Iris pigment epithelial cell (primary cell): Measurements from ENCODE around the gene RIN3.

Experiments
- DNase-seq: peaks from one replicate; pipeline ENCODE4 v3.0.0-alpha.2; 2011; ENCODE audit warnings: low read depth

Gene RIN3

DNA sequence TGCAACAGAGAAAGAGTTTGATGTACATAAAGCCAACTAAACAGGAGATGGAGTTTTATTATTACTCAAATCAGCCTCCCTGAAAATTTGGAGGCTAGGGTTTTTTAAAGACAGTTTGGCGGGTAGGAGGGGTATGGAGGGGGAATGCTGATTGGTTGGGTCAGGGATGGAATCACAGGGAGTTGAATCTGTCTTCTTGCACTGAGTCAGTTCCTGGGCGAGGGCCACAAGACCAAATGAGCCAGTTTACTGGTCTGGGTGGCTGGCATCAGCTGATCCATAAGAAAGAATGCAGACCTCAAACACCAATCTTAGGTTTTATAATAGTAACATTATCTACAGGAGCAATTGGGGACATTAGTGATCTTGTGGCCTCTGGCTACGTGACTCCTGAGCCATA lies 64.9 kb downstream of the RIN3 start:
- peak; percentile 48 for DNase-seq

DNA sequence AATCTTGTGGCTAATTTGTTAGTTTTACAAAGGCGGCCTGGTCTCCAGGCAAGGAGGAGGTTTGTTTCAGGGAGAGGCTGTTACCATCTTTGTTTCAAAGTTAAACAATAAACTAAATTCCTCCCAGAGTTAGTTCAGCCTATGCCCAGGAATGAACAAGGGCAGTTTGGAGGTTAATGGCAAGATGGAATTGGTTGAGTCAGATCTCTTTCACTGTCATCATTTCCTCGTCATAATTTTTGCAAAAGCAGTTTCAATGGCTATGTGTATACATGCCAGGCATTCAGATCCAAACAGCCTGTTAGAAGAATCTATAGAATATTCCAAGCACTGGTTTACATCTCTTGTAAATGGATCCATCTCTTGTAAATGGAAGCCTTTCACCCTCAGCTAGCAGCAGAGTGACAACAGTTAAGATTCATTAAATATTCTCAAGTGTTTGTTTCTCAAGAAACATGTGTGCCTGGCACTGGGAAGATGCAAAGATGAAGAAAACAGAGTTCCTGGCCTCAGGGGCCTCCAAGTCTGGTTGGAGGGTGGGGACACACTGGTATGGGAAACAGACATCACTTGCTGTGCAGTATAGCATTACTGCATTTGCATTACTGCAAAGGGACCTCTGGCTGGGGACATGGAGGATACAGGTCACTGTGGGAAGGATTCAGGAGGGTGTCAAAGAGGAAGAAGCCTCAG lies 65.8 kb downstream of the RIN3 start:
- peak; percentile 15 for DNase-seq

DNA sequence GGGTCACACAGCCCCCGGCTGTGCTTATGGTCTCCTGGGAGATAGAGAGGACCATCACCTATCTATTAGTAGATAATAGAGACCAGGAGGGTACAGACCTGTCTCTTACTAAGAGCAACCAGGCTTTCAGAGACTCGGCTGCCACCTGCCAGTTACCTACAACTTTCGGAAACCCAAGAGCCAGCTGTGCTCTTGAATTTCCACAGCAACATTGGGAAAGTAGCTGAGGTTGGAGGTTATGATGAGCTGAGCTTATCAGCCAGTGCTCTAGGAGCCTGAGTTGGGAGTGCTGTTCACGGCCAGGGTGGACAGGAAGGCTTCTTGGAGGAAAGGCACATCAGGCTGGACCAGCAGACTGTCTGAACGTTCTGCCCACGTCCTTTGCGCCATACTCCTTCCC lies 67.6 kb downstream of the RIN3 start:
- DNase-seq: no peak

DNA sequence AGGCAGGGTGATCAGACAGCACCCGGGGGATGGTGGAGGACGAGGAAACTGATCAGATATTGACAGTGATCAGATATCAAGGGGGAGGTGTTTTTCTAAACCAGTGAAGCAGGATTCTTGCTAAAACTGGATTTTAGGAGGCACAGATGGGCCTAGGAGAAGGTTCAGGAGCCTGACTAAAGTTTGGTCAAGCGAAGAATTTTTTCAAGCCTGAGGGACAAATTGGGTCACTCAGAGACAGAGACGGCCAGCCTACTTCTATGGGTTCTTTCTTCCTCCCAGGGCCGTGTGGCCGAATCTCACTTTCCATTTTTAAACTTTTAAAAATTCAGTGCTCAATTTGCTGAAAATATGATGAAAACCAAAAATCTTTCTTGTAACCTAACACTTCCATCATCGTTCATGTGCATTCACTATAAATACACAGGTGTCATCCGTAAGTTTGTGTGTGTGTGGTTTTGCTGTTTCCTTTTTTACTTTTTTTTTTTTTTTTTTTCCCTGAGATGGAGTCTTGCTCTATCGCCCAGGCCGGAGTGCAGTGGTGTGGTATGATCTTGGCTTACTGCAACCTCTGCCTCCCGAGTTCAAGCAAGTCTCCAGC lies 68.5 kb downstream of the RIN3 start:
- DNase-seq: no peak

DNA sequence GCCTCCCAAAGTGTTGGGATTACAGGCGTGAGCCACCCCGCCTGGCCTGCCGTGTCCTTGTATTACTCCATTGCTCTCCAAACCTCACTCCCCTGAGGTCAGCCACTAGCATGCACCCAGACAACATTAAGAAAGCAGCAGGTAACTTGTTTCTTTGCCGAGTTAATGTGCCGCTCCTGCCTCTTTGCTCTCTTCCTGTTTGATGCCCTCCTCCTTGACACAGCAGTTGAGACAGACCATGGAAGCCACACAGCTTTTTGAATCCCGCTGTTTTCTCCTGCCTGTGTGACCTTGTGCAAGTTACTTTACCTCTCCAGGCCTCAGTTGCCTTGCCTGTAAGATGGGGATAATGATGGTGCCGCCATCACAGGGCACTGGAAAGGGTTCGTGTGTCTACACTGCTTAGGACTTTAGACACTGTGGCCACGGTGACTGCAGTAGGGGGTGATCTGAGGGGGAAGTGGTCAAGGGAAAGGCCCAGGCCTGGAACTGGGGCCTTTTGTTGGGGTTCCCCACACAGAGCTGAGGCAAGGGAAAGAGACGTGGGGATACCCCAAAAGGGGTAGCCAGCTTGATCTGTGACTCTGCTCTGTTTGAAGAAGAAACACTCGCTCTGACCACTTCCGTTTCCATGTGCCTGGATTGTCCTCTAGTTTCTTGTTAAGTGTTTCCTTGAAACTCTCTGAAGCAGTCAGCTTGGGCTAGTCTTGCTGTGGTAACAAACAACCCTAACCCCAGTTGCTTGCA lies 69.3 kb downstream of the RIN3 start:
- no peak for DNase-seq

DNA sequence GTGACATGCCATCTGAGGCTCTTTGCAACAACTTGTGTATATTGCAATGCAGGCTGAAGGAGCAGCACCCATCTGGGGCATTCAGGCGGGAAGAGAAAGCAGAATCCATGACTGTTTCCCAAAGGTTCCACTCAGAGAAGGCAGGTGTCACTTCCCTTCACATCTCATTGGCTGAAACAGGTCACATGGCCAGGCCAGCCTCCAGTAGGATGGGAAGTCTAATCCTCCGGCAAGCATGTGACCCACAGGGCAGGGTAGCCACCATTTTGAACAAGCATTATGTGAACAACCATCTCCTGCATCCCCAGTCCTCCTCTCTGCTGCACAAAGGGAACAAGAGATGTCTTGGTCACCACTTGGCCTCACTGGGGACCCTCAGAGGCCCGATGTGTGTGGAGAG lies 70.6 kb downstream of the RIN3 start:
- DNase-seq: no peak

DNA sequence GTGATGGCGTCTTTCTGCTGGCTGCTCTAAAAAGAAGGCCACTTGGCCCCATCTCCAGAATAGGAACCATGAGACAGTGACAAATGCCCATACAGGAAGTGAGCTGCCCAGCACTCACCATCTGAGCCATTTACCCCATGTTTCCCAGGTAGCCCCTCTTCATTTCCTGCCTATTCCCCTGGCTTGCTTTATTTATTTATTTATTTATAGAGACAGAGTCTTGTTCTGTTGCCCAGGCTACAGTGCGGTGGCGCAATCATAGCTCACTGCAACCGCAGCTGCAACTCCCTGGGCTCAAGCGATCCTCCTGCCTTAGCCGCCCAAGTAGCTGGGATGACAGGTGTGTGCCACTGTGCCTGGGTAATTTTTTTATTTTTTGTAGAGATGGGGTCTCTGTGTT lies 71.2 kb downstream of the RIN3 start:
- peak; percentile 57 for DNase-seq

DNA sequence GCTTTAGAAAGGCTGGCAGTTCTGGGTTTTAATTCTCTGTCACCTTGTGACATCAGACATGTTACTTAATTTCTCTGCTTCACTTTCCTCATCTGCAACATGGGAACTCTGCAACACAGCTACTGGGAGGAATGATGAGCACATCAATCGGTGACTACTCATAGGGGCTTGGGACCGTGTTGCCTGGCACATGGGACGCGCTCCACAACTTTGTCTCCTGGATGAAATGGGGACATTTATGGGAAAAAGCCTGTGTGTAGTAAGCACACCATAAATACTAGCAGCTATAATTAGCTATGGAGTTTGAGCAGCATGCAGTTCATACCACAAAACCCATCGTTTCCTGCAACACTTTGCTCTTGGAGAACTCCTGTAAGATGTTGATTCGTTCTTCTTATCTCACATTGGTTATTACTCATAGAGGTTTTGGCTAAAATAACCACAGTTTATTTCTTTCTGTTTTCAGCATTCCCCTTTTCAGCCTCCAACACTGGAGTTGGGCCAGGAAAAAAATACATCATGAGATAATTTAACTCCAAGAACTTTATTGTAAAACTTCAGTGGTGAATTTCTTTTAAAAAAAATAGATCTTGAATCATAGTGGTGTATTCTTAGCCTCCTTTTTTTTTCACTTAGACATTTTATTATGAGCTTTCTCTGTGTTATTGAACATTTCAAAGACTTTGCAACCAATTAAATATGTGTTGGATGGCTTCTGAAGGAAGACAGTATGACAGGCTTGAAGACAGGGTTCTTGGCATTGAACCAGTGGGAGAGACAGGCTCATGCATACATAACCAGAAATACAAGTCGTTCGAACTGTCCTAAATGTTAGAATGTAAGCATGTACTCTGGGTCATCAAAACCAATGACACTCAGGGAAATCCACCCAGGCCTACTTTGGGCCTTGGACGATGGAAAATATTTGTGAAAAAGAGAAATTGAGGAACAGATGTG lies 72.7 kb downstream of the RIN3 start:
- DNase-seq: peak; percentile 97

DNA sequence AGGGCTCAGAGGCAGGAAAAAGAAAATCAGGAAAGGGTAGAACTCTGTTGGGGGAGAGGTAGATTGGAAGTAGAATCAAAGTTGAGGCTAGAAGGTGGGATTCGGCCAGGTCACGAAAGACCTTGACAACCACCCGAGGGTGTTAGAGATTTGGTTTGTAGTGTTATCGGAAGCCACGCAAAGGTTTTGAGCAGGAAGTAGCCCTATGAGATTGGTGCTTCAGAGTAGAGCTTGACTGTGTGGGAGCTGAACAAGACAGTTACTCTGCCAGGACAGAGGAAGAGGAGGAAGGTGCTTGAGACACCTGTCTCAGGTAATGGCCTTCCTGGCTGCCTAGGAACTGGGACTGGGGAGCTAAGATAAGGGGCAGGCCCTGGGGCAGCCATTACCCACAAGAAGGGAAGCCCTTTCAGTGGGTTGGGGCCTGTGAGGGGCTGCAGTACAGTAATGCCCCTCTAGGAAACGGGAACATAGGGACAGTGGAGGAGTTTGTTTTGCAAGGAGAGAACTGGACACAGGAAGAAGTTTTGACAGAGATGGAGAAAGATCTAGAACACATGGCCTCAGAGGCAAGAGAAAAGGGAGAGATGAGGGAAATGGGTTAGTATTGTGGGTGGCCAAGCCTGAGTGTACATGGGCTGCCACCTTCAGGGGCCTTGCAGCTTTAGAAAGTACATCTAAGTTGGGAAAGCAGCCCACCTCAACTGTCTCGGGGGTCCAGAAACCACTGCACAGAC lies 73.5 kb downstream of the RIN3 start:
- DNase-seq: no peak

DNA sequence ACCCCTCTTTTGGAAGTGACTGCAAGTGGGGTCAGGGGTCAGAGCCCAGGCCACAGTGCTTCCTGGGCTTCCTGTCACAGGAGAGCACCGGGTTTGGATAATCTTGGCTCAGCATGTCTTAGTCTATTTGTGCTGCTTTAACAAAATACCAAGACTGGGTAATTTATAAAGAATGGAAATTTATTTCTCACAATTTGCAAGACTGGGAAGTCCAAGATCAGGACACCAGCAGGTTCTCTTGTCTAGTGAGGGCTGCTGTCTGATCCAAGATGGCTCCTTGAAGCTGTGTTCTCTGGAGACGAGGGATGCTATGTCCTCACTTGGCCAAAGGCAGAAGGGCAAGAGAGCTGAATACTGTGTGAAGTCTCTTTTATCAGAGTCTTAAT lies 74.1 kb downstream of the RIN3 start:
- DNase-seq: no peak

DNA sequence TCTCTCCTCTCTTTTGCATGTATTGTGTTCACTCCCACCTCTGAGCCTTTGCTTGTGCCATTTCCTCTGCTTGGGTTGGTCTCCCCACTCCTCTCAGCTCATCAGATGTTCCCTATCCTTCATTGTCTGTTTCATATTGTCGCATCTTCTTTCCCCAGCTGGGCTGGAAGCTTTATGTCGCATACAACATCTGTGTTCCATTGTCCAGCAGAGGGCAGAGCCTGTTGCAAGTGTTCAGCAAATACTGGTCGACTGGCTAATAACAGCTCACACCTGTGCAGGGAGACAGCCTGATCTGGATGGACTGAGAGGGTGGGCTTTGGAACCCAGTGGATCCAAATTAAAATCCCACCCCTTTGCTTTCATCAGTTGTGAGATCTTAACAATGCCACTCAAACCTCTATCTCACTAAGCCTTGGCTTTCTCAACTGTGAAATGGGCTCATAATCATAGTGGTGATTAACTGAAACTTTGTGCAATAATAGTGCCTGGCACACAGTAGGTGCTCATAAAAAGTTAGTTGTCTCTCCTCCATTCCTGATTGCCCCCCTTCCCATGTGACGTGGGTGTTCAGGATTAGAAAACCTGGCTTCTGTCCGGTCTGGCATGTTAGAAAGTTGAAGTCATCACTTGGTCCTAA lies 75.8 kb downstream of the RIN3 start:
- peak; percentile 45 for DNase-seq

DNA sequence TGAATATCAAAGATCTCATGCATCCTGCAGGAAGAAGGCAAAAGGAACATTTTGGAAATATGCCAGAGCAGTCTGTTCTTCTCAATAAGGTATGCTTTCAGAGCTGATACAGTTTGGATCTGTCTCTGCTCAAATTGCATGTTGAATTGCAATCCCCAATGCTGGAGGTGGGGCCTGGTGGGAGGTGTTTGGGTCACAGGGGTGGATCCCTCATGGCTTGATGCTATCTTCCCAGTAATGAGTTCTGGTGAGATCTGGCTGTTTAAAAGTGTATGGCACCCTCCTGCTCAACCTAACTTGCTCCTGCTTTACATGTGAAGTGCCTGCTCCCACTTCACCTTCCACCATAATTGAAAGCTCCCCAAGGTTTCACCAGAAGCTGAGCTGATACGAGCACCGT lies 76.6 kb downstream of the RIN3 start:
- DNase-seq: no peak

DNA sequence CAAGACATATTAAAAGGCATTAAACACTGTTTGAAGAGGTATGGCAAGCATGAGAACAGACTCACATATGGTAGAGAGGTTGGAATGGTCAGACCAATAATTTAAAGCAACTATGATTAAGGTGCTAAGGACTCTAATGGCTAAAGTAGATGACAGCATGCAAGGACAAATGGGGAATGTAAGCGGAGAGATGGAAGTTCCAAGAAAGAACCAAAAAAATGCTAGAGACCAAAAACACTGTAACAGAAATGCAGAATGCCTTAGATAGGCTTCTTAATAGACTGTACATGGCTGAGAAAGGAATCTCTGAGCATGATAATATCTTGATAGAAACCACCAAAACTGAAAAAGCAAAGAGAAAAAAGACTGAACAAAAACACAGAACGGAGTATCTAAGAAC lies 77.4 kb downstream of the RIN3 start:
- no peak for DNase-seq

DNA sequence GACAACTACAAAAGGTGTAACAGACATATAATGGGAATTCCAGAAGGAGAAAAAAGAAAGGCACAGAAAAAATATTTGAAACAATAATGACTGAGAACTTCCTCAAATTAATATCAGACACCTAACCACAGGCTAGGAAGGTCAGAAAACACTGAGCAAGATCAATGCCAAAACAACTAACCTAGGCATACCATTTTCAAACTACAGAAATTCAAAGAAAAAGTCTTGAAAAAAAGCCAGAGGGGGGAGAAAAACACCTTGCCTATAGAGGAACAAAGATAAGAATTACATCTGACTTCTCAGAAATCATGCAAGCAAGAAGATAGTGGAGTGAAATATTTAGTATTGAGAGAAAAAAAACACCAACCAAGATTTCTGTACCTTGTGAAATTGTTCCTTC lies 77.8 kb downstream of the RIN3 start:
- DNase-seq: no peak

DNA sequence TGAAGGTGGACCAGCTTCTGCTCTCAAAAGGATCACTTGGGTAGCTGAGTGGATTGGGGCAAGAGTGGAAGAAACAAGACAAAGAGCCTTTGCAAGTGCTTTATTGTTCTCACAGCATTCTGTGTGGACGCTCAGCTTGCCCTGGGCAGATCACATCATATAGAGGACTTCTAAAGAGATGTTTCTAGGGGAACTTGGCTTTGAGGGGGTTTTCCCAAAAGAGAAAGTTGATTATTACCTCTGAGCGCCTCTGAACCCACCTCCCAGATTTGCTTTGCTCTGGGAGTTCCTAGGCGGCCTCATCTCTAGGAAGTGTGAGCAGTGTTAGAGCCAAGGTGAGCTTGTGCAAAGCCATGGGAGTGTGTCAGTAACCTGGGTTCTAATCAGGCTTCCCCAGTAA lies 81.7 kb downstream of the RIN3 start:
- no peak for DNase-seq

DNA sequence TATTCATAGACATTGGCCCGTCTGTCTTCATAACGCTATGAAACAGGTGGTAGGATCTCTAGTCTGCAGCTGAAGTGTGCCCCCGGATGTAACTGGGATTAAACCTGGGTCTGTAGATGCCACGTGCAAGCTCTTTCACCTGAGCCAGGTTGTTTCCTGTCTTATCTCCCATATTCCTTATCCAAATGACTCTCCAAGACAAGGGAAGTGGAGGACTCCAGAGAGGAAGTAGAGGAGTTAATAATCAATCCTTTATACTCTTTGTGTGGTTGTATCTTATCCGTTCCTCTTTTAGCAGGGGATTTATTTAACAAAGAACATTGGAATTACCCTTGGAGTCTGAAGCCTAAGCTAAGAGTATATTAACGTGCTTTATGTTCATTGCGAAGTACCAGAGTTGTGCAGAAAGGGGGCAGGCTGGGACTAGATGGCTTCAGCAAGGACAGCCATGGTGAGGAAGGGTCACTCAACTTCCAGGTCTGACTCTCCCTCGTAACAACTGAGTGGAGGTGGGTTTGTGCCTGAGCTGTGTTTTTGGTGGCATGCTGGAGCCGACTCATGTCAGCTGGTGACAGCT lies 82.8 kb downstream of the RIN3 start:
- no peak for DNase-seq

DNA sequence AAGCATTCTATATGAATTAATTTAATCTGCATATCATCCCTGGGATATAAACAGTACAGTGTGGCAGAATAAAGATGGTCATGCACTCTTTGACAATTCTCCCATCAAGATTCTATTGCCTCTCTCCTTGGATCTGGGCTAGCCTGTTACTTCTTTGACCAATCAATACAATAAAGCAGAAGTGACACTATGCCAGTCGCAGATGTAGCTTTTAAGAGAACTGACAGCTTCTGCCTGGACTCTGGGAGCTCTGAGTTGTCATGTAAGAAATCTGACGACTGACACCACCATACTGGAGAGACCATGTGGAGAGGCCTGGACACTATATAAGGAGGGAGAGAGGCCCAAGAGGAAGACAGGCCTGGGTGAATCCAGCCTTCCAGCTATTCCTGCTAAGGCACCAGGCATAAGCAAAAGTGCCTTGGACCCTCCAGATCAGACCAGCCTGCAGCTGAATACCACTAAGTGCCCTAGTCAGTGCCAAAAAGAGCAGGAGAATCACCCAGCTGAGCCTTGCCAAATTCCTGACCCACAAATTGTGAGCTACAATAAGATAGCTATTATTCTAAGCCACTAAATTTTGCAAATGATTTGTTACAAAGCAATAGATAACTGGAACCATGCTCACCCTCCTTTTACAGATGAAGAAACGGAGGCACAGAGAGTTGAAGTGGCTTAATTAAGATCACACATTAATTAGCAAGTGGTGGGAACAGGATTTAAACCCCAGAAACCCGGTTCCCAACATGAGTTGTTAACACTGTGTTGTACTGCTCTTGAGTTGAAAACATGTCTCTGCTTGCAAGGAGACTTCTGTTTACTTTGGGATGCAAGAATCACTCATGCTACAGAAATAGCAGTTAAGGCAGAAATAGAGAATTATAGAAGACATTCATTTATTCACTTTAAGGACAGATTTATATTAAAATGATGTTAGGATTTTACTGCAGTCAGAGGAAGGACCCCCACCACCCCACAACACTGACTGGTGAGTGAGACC lies 84.6 kb downstream of the RIN3 start:
- DNase-seq: no peak

DNA sequence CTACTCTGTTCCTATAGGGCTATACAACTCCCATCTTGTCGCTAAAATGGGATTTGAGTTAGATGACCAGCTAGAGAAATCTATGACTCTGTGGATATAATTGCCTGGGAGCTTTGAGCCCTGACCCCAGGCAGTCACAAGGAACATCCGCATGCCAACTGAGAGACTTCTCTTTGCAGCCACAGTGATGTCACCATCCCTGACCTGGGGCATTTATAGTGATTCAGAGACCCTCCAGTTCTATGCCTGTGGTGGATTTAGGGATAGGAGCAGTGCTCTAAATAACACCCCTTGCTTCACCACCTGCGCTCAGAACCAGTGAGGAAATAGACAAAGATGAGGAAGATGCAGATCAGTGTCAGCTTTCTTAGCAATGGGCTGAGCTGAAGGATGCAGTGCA lies 86.2 kb downstream of the RIN3 start:
- no peak for DNase-seq

DNA sequence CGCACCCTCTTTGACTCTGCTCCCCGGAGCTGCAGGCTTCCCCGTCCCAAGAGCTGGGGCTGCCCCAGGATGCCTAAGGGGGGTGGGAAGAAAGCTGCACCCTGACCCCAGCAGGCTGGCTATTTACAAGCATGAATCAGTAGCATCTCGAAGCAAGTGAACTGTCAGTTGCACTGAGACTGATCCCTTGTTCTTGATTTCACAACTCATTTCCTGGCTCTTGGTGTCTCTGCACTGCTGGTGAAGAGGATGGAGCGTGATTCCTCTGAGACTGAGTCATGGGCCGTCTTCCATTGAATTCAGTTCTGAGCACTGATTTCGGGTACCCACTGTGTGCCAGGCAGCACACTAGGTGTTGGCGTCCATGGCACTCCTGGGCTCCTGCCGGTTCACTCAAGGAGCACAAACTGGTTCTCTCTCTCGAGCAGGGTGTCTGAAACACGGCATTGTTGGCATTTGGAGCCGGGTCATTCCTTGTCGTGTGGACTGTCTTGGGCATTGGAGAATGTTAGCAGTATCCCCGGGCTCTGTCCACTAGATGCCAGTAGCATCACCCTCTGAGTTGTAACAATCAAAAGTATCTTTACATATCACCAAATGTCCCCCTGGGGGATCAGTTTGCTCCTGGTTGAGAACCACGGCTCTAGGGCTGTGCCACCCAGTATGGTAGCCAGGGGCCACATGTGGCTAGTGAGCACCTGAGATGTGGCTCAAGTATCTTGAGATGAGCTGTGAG lies 86.9 kb downstream of the RIN3 start:
- peak; percentile 94 for DNase-seq
